DMS53 (cell line): Measurements from ENCODE around the gene CASP7.
A peak's percentile ranks its signal among the peaks of the same experiment; 100 is the strongest.
"Not testable (repeated sequence)": the region's sequence is repeated elsewhere in the genome, so short reads cannot be mapped to it uniquely, and the experiment has no call there.

Experiments used
- DNase-seq: peaks from one replicate; lab custom pipeline; 2025; lab: John Stamatoyannopoulos, UW

The CASP7 gene

DNA sequence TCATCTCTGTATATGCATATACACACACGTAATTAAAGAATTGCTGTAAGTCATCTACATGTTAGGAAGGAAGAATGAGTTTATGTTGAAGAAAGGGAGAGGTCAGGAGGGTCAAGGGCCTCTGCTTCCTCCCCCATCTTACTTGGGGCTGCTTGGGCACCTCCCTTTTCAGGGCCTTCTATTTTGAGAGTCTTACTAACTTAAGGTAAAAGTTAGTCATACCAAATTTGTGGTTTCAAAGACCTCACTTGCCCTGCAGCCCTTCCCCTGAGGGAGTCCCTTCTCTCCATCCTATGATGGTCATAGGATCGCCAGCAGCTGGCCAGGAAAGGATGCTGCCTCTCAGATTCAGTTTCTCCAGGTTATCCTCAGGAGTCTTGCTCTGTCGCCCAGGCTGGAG, 74.4 kb downstream of the CASP7 start:
- DNase-seq = no peak

DNA sequence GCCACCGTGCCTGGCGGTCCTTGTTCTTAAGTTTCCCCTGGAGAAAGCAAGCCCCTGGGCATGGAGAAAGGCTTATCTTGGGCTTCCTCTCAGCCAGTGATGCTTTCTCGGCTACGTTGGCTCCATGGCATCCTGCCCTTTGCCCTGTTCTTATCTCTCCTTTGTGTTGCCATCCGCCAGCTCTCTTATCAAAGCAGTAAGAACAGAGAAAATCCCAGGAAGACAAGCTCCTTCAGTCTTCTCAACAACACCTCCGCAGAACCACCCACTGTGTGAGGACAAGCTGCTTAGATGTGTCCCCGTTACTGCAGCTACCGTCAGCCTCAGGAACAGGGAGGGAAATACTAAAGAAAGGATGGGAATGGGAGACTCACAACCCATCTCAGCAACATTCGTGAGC, 75.1 kb downstream of the CASP7 start:
- DNase-seq = no peak

DNA sequence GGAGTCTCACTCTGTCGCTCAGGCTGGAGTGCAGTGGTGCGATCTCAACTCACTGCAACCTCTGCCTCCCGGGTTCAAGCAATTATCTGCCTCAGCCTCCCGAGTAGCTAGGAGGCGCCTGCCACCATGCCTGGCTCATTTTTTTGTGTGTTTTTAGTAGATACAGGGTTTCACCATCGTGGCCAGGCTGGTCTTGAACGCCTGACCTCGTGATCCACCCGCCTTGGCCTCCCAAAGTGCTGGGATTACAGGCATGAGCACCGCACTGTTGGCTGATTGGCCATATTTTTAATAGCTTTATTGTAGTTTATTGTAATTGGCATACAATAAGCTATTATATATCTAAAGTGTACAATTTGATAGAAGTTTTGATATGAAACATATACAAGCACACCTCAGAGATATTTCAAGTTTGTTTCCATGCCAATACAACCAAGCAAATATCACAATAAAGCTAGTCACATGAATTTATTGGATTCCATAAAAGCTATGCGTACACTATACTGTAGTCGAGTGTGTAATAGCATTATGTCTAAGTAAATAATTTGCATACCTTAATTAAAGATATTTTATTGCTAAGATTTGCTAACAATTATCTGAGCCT, 77.3 kb downstream of the CASP7 start:
- DNase-seq = no peak

DNA sequence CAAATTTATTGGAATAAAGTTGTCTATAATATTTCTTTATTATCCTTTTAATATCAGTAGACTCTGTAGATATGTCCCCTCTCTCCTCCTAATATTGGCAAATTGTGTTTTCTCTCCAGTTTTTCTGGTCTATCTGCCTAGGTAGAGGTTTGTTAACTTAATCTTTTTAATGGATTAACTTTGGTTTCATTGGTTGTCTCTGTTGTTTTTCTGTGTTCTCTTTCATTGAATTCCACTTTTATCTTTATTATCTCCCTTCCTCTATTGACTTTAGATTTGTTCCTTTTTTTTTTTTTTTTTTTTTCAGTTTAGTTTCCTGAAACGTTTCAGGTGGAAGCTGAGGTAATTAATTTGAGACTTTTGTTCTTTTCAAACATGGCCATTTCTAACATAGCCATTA, 82.4 kb downstream of the CASP7 start:
- DNase-seq = no peak

DNA sequence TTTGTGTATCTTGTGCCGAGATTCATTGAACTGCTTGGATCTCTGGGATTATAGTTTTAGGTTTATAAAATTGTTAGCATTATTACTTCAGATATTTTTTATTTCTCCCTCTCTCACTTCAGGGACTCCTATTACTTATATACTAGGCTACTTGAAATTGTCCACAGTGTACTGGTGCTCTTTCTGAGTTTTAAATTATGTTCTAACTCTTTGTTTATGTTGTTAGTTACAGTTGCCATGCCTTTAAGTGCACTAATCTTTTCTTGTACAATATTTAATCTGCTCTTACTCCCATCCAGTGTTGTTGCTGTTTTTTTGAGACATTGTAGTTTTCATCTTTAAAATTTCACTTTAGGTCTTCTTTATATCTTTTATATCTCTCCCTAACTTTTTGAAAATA, 84.9 kb downstream of the CASP7 start:
- DNase-seq = peak; percentile 36

DNA sequence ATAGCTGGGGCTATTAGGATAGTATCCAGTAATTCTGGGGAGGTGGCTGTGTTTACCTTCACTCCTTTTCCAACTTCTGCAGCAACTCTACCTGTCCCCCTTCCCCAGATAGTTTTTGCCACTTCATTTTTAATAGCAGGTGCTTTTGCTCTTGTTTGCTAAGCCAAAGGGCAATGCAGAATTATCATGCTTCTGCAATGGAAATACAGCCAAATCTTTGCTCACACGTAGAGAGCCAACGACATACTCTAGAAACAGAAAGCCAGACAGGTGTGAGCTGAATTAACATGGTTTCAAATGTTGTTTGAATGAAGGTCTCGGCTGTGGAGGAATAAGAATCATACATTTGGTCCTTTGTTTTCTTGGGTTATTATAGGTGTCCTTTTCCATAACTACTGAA, 86.2 kb downstream of the CASP7 start:
- no peak for DNase-seq

DNA sequence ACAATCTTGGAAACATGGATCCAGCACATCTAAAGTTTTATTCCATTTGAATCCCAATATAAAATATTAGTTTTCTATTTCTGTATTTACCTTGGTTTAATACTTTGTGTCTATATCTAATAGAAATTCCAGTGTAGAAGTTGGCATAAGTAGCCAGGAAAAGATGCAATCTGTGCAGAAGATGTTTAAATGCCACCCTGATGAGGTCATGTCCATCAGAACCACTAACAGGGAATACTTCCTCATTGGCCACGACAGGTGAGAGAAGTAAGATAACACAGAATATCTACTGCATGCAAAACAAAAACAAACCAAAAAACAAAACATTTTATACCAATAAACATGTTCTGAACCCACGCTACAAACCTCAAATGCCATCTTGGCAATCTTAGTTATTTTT, 87.5 kb downstream of the CASP7 start:
- peak; percentile 33 for DNase-seq

DNA sequence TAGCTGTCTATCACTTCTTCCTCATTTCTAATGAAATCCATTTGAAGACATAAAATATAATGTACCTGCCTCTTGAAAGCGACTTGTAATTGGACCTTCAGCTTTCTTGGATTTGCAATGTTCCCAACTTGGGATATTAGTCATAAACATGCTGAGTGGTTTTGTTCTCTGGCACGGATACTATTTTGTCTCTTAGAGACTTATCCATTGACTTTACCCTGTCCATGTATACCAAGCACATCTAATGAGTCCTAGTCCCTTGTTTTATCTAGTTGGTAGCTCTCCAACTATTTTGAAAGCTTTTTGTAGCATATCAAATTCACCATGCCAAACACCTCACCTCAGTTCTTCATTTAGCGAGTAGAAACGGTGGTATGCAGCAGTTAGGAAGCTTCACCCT, 90.6 kb downstream of the CASP7 start:
- no peak for DNase-seq

DNA sequence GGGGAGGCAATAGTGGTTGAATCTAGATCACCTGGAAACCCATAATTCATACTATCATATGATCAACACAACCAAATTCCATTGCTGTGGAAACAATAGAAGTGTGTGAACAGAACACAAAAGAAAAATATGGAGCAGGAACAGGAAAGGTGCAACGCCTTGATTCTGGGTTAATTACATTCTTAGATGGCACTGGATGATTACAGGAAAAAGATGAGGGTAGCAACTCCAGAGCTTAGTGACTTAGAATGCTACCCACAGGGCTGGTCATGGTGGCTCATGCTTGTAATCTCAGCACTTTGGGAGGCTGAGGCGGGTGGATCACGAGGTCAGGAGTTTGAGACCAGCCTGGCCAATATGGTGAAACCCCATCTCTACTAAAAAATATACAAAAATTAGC, 91.4 kb downstream of the CASP7 start:
- not testable (repeated sequence) for DNase-seq

DNA sequence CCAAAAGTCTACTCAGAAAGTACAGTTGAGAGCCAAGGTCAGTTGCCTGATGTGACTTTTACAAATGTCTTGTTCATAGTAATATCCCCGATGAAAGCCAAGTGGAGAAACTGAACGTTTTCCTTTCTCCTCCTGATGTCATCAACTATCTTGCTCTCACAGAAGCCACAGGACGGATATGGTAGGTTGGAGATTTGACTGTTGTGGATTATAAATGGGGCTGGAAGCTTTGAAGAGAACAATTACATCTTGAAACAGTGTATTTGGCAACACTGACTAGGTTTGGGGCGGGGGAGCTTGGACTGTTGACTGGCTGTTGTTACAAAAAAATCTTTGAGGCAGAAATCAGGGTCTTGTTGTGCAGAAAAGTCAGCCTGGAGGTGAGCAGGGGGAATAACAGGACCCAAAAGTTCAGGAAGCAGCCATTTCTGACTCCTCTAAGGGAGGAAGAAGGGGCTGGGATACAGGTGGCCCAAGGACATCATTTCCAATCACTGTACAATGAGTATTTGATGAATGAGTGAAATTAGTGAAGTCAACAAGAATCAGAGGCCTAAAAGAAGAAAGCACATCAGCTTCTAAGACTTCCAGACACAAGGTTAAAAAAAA, 96.1 kb downstream of the CASP7 start:
- no peak for DNase-seq

DNA sequence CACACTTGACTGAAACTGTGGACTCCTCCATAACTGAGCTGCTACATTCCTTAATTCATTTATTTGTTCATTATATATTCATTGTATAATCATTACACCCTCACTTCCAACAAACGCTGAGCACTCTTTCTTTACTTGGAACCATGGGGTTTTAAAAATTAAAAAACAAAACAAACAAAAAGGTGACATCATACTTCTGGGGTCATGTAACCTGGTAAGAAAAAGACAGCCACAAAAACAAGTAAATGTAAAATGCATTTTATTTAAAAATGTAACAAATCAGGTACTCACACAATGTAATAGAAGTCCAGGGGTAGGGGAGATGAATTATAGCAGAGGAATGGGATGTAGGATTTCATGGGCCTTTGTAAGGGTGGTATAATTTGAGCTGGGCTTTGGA, 96.8 kb downstream of the CASP7 start:
- no peak for DNase-seq
